Tibial artery (tissue), 4 donors: ENCODE measurements around the gene EAPP.
"Not testable (repeated sequence)": the region's sequence is repeated elsewhere in the genome, so short reads cannot be mapped to it uniquely, and the experiment has no call there.

ENCODE experiments used
- DNase-seq, 2 donors: peaks; one replicate each; pipeline ENCODE4 v3.0.0-alpha.2; 2019
- H3K27ac ChIP-seq, 2 donors: fragments of 200-600 bp; sonication (generic) in 1 of 2; 1 replicate in 1 of 2; 2 replicates in 1 of 2; pipeline ENCODE4 v1.5.1; 2018 to 2019; ENCODE audit warnings: mild to moderate bottlenecking in 1 of 2
- H3K27me3 ChIP-seq, 2 donors: fragments of 200-600 bp; sonication (generic) in 1 of 2; one replicate each; pipeline versions ENCODE4 v1.5.1 to v1.6.0; 2016 to 2019
- H3K36me3 ChIP-seq, 3 donors: fragments of 200-600 bp; sonication (generic) in 2 of 3; one replicate each; pipeline ENCODE4 v1.5.1; 2016 to 2019; ENCODE audit warnings: mild to moderate bottlenecking in 2 of 3
- H3K4me1 ChIP-seq, 4 donors: fragments of 200-600 bp; sonication (generic) in 2 of 4; 1 replicate in 3 of 4; 2 replicates in 1 of 4; pipeline ENCODE4 v1.5.1; 2016 to 2019
- H3K4me3 ChIP-seq, 2 donors: fragments of 200-600 bp; sonication (generic) in 1 of 2; 1 replicate in 1 of 2; 2 replicates in 1 of 2; pipeline ENCODE4 v1.5.1; 2018 to 2019; ENCODE audit warnings: mild to moderate bottlenecking in 2 of 2
- H3K9me3 ChIP-seq, 3 donors: fragments of 200-600 bp; sonication (generic) in 1 of 3; one replicate each; pipeline ENCODE4 v1.5.1; 2016 to 2019
- CTCF ChIP-seq, 2 experiments: fragments of 200-600 bp in 1 of 2; fragments of 450-650 bp in 1 of 2; IDR thresholded peaks; one replicate each; pipeline ENCODE4 v1.5.1; 2017 to 2019; ENCODE audit warnings: antibody characterized with exemption in 2 of 2, mild to moderate bottlenecking in 1 of 2, moderate library complexity in 1 of 2
- intact Hi-C: fragments of 100-400 bp; cut with DNase I; formaldehyde crosslinking; loops from one replicate; pipeline ENCODE4 v1.15.0; 2023; ENCODE audit warnings: low total_unique reads

Gene EAPP

DNA sequence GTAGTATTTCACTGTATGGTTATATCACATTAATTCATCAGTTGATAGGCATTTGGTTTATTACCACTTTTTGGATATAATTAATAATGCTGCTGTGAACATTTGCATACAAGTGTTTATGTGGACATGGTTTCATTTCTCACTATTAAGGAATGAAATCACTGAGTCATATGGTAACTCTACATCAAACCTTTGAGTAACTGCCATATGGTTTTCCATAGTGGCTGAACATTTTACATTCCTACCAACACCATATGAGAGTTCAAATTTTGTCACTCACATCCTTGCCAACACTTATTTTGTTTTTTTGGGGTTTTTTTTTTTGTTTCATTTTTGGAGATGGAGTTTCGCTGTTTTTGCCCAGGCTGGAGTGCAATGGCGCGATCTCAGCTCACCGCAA, 30.2 kb upstream of the EAPP start:
- H3K36me3 ChIP-seq: peaks cover 76 to 97% (median 88%) of the 10 kb centered on the region in 3 donors
- H3K27ac ChIP-seq: no peak overlapping the region
- no peak for TF ChIP-seq CTCF (IDR thresholded peaks at IDR 0.05)
- no peak overlapping the region for H3K4me3 ChIP-seq
- H3K4me1 ChIP-seq: no peaks in the 10 kb centered on the region
- H3K27me3 ChIP-seq: no peaks in the 10 kb centered on the region
- no peak for DNase-seq
- intact Hi-C loops: no loop called here
- H3K9me3 ChIP-seq: no peaks in the 10 kb centered on the region

DNA sequence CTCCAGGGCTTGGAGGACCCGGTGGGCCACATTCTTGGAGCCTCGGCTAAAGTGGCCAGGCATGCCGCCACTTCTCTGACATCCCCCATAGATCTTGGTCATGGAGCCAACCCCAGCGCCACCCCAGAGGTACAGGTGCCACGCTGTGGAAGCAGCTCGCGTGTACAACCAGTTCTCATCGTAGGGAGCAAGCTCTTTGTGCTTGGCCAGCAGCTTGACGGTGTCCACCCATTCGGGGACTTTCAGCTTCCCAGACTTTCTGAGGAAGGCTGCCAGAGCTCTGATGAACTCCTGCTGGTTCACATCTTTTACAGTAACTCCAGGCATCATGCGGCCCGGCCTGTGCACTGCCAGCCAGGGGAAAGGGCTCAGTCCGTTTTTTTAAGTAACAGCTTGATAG, 29.3 kb upstream of the EAPP start:
- Histone ChIP-seq H3K4me1 (no peaks in the 10 kb centered on the region), H3K27me3 (no peaks in the 10 kb centered on the region), H3K27ac (no peak overlapping the region), H3K36me3 (peaks cover 74 to 97% (median 89%) of the 10 kb centered on the region in 3 donors), H3K4me3 (no peak overlapping the region), H3K9me3 (no peaks in the 10 kb centered on the region)
- DNase-seq: no peak
- intact Hi-C loops: no loop called here
- no peak for TF ChIP-seq CTCF (IDR thresholded peaks at IDR 0.05)

DNA sequence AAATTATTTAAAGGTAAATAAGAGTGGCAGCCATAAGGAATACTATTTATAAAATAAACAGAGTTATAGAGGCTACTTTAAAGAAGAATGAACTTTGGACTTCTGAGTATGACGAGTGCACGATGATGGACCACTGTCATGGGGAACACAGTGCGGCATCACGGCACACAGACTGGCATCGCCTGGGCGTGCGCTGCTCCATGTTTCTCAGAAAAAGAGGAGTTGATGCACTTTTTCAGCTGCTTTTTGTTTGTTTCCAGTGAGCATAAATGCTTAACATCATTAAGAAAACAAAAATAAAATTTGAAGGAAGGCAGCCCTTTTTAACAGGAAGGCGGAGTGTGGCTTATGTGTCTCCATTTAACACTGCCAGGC, 23.3 kb upstream of the EAPP start:
- no peak overlapping the region for H3K27ac ChIP-seq
- no peaks in the 10 kb centered on the region for H3K9me3 ChIP-seq
- no peak overlapping the region for H3K4me3 ChIP-seq
- H3K27me3 ChIP-seq: no peaks in the 10 kb centered on the region
- intact Hi-C loops: no loop called here
- no peak for DNase-seq
- H3K4me1 ChIP-seq: no peaks in the 10 kb centered on the region
- TF ChIP-seq CTCF (IDR thresholded peaks at IDR 0.05): no peak
- H3K36me3 ChIP-seq: peaks cover 45 to 55% (median 47%) of the 10 kb centered on the region in 3 donors

- H3K36me3 ChIP-seq: peaks cover 40 to 49% (median 42%) of the 10 kb centered on the region in 3 donors
- H3K9me3 ChIP-seq, H3K4me3 ChIP-seq, DNase-seq, H3K27me3 ChIP-seq, intact Hi-C loops, H3K4me1 ChIP-seq, H3K27ac ChIP-seq: not testable (repeated sequence)
Observed at GRCh38 chr14:34562037-34562775, 22.7 kb upstream of the EAPP start.

DNA sequence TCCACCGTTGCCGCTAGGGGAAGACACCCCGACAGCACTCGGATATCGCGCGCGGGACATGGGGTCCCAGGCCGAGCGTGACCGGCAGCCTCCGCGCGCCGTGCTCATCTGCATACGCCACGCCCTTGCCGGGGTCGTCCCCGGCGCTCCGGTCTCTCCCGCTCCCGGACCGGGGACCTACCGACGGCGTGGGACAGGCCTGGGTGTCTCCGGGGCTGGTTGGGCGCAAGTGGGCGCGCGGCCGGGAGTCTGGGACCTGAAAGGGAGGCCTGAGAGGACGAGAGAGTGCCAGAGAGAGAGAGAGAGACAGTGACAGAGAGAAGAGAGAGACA, 17.0 kb upstream of the EAPP start:
- H3K9me3 ChIP-seq, H3K27ac ChIP-seq, H3K27me3 ChIP-seq, H3K4me1 ChIP-seq, H3K4me3 ChIP-seq, DNase-seq, H3K36me3 ChIP-seq, intact Hi-C loops: not testable (repeated sequence)

DNA sequence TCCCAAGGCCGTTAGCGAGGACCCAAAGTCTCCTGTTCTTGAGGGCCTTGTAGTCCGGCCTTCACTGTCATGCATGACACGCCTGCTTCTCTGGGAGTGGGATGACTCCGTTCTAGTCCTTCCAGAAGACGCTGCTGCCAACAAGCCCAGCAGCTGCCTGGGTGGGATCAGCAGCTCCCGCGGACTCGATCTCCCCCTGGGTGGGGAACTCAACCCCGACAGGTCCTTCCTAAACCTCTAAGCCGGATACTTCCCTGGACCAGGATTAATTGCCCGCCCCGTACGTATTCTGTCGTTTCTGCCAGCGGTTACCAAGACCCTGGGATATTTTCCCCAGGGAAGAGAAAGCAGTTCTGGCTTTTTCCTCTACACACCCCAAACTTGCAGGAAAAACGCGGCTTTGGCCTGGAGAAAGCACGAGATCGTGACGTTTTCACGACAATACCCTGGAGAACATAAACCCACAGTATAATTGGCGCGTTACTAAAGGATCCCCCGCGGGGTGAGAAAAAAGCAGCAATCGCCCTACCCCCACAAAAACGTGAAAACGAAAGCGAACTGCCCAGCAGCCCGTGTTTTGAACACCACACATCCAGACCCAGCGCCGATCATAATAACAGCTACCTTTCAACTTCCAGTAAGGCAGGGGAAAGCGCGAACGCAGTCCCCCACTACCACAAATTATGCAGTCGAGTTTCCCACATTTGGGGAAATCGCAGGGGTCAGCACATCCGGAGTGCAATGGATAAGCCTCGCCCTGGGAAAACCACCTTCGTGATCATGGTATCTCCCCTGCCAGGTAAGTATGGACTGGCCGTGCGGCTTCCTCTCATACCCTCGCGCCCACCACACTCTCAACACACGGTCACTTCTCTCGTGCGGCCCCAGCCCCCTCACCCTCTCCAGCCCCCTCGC, 16.3 kb upstream of the EAPP start:
- H3K36me3 ChIP-seq, intact Hi-C loops, H3K4me3 ChIP-seq, H3K27ac ChIP-seq, H3K9me3 ChIP-seq, H3K27me3 ChIP-seq, DNase-seq, H3K4me1 ChIP-seq: not testable (repeated sequence)

DNA sequence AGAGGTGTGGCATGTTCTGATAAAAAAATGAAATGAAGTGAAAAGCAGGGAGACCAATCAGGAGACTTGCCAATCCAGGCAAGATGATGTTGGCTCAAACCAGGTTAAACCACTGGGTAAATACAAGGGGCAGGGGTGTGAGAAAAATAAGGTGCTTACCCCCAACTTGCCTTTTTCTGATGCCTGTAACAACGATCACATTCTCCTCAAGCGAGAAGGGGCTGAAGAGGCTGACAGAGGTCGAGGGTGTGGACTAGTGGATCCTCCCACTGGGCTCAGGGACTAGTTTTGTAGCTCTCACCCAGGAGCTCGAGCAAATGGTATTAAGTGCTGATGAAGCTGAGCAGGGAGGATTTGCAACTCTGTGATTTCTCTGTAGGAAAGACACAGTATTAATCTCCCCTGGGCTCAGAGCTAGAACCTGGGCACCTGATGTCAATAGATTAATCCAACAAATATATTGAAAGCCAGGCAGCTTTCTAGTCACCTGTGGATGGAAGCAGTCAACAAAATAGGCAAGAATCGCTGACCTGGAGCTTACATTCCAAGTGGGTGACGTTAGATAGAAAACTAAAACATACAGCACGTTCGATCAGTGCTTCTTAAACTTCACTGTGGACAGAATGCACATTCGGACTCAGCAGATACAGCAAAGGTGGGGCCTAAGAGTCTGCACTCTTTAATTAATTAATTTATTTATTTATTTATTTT, 15.2 kb upstream of the EAPP start:
- no peak for TF ChIP-seq CTCF (IDR thresholded peaks at IDR 0.05)
- H3K27me3 ChIP-seq: no peaks in the 10 kb centered on the region
- DNase-seq: peak; percentile 11 to 53
- intact Hi-C loops: no loop called here
- H3K9me3 ChIP-seq: no peaks in the 10 kb centered on the region
- H3K4me1 ChIP-seq: peaks cover 0 to 8% (median 1%) of the 10 kb centered on the region in 4 donors
- H3K4me3 ChIP-seq: no peak overlapping the region
- H3K36me3 ChIP-seq: no peaks in the 10 kb centered on the region
- H3K27ac ChIP-seq: peak overlapping the region; percentile 26 to 72

DNA sequence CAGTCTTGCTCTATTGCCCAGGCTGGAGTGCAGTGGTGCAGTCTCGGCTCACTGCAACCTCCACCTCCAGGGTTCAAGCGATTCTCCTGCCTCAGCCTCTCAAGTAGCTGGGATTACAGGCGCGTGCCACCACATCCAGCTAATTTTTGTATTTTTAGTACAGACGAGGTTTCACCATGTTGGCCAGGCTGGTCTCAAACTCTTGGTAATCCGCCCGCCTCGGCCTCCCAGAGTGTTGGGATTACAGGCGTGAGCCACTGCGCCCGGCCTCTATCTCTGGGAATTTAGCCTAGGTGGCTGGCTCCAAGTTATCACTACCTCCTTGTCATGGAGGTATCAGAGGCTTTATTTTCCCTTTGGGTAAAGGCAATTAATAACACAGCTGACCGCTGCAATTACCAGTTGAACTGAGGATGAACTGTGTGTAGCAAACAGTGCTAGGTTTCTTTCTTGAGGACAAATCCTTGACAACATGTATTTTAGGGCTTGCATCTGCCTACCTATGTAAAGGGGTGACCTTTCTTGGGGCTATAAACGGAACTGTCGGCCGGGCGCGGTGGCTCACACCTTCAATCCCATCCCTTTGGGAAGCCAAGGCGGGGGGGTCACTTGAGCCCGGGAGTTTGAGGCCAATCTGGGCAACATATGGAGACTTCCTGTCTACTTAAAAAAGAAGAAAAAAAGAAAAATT, 9.9 kb upstream of the EAPP start:
- H3K27me3 ChIP-seq, H3K4me1 ChIP-seq, intact Hi-C loops, H3K4me3 ChIP-seq, H3K9me3 ChIP-seq, H3K36me3 ChIP-seq: not testable (repeated sequence)
- peak overlapping the region; percentile 65 to 69 for H3K27ac ChIP-seq
- DNase-seq: peak; percentile 8 to 64
